A673 (cell line): ENCODE measurements around the gene EPB41L5.

Source experiments
- EZH2 ChIP-seq: fragments of 200-600 bp; sonication (generic); IDR thresholded peaks from 2 replicates; pipeline ENCODE4 v1.6.1; 2017; ENCODE audit warnings: borderline replicate concordance, low read depth, mild to moderate bottlenecking, mixed read lengths, antibody characterized with exemption, low read length; ENCODE audit not compliant: poor library complexity, severe bottlenecking
- TF ChIP-seq, protein P1 (sequence below): fragments of 300-800, 200-600 bp; sonication (generic); conservative IDR thresholded peaks from 2 replicates; pipeline ENCODE4 v1.5.1; 2017; ENCODE audit warnings: low read depth, mild to moderate bottlenecking, antibody characterized with exemption, low read length, moderate library complexity, mixed read lengths

- TF ChIP-seq, protein P1, sequence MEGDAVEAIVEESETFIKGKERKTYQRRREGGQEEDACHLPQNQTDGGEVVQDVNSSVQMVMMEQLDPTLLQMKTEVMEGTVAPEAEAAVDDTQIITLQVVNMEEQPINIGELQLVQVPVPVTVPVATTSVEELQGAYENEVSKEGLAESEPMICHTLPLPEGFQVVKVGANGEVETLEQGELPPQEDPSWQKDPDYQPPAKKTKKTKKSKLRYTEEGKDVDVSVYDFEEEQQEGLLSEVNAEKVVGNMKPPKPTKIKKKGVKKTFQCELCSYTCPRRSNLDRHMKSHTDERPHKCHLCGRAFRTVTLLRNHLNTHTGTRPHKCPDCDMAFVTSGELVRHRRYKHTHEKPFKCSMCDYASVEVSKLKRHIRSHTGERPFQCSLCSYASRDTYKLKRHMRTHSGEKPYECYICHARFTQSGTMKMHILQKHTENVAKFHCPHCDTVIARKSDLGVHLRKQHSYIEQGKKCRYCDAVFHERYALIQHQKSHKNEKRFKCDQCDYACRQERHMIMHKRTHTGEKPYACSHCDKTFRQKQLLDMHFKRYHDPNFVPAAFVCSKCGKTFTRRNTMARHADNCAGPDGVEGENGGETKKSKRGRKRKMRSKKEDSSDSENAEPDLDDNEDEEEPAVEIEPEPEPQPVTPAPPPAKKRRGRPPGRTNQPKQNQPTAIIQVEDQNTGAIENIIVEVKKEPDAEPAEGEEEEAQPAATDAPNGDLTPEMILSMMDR, result no peak
- no peak for TF ChIP-seq EZH2
Observed at GRCh38 chr2:120148229-120148628, 135.4 kb downstream of the EPB41L5 start.
